NCI-H2107 treated with DMSO at 0.1 percent for 48 hours (cell line): ENCODE results near the gene NRXN3.

Experiments used
- DNase-seq: peaks from one replicate; lab custom pipeline; 2025; ENCODE audit not compliant: unreplicated experiment; lab: John Stamatoyannopoulos, UW

NRXN3 gene

GRCh38 chr14:78319406-78319805, 149.2 kb downstream of the NRXN3 start:
- DNase-seq, result no peak

DNA sequence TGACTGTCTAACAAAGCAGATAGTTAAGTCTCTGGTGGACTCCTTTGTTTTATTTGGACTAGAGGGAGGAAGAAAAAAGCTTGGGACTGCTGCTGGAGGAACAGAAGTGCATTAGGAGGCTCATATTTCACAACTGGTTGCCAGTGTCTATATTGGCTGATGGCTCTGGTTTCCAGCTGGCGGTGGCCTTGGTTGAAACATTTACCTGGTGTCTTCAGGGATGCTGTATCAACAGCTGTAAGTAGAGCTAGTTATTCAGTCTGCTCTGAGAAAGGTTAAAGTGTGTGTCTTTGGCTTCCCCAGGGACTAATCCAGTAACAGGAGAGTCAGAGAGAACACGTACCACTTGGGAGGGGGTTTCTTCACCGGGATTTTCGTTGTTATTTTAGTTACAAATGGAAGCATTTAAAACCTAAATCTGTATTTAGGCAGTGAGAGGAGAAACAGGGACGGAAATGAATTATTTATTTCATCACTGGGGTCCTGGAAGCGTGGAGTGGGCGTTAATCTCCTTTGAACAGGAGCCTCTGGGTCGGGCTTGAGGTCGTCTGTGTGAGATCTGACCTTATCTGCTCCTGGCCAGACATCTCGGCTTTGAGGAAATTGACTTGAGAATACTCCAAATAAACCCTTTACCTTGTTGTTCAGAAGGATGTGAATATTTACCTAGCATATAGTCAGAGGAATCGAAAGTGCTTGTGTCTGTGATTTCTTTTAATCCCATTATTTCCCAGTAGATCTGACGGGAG, 149.9 kb downstream of the NRXN3 start:
- peak; percentile 99 for DNase-seq

- DNase-seq, result no peak
Observed at GRCh38 chr14:78324353-78324752, 154.2 kb downstream of the NRXN3 start.

DNA sequence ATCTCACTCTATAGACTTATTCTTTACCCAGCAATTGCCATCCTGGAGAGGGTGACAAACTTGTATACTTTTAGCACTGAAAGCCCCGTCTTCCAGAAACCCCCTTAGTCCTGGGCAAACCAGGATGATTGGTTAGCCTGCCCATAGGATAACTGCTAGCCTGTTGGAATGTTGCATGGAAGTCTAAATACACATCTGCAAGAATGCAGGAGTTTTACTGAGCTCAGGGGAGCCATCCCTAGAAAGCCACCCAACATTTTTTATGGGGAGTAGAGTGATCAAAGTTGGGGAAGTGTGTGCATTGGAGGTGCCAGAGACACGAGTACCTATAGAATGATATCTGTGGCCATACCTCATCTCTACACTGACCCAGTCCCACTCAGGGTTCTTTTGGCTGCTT, 155.7 kb downstream of the NRXN3 start:
- no peak for DNase-seq

DNA sequence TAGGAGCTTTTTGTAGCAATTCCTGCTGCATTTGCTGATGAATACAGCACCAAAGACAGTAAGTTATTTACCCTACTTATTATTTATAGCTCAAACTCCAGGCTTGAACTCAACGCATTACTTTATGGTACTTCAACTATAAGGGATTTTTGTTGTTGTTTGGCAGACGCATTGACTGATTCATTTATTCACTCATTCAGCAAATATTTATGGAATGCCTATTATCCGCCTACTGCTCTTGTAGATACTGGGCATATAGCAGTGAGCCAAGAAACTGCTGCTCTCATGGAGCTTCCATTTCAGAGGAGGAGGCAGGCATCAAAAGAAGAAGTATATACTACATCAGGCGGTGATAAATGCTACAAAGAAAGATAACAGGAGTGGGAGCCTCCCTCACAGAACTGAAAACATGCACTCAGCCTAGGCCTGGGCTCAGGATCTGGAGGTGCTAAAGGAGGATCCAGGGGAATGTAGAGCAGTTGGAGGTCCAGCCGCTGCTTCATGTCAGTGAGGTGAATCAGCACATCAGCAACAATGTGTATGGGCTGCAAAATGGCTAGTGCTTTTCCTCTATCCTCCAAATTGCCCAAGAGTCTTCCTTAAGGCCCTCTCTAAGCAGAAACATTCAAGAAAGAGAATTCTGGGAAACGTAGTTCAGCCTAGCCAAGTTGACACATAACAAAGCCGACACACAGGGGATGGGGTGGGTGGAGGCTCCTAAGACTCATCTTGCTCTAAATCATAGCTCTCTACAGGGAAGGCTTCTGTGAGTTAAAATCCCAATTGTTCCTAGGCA, 157.5 kb downstream of the NRXN3 start:
- no peak for DNase-seq

DNA sequence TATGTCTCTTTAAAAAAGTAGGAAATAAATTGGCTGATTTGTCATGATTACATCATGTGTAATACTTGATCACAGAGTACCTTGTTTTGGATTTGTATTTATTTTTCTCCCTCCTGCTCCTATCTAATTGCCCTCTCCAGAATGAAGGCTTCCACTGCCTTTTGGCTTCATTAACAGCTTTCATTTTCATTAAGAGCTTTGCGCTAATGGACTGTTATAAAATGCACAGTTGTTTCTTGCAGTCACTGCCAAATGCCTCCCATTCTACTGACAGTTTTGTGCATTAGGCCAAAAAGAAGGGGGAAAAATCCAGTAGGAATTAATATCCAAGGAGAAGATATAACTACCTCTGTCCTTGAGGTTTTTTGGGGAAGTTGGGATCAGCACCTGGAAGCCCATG, 159.2 kb downstream of the NRXN3 start:
- peak; percentile 39 for DNase-seq

GRCh38 chr14:78335531-78335930, 165.4 kb downstream of the NRXN3 start:
- DNase-seq, result peak; percentile 66

DNA sequence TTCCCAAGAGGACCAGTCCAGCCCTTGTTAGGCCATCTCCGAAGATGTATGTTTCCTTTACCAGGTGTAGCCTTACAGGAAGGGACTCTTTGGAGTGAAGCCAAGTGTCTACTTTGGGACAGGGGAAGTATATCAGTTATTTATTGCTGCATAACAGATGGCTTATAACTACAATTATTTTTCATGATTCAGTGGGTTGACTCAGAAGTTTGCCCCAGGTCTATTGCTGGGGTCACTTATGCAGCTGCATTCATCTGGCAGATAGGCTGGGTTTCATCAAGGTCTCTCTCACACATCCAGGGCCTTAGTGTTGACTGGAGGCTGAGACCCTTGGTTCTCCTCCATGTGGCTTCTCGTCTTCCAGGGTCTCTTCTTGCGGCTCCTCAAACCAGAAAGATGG, 170.1 kb downstream of the NRXN3 start:
- no peak for DNase-seq

DNA sequence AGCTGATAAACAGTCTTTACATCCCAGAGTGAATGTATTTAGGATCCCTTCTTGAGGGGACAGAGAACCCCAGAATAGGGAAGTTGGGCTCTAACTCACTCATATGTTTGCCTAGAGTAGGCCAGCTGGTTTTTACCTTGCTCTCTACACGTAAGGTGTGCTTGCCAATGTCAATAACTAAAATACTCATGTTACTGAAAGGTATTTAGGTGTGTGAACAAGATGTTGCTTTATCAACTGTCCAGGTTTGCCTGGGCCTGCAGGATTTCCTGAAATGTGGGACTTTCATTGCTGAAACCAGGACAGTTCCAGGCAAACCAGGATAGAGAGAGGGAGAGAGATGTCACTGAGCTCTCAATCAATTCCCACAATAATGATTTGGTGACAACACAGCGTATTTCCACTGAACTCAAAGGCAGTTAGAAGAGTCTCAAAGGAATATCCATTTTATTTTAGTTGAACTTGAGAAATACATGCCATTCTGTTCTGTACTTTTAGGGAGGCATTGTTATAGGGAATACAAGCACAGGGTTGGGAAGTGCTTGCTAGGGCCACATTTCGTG, 171.7 kb downstream of the NRXN3 start:
- peak; percentile 71 for DNase-seq

GRCh38 chr14:78342879-78343278, 172.7 kb downstream of the NRXN3 start:
- no peak for DNase-seq

DNA sequence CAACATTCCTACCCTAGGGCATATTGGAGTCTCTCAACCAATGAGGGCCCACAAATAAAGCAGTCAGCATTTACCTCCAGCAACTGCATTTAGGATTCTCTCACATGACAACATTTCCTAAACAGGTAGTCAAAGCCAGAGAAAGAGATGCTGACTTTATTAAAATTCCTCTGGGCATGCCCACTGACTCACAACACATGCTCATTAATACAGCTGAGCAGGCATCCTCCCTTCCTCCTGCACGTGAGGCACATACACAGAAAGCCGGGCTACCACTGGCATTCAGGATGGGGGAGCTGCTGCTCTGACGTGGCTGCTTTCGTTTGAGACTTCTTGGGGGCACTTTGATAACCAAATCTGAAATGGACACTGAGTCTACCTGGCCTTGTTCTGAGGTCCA, 174.1 kb downstream of the NRXN3 start:
- DNase-seq, result no peak

- peak; percentile 98 for DNase-seq
Observed at GRCh38 chr14:78345131-78345744, 175.1 kb downstream of the NRXN3 start.

- peak; percentile 100 for DNase-seq
Observed at GRCh38 chr14:78346747-78347146, 176.6 kb downstream of the NRXN3 start.

- no peak for DNase-seq
Observed at GRCh38 chr14:78355109-78355508, 184.9 kb downstream of the NRXN3 start.

DNA sequence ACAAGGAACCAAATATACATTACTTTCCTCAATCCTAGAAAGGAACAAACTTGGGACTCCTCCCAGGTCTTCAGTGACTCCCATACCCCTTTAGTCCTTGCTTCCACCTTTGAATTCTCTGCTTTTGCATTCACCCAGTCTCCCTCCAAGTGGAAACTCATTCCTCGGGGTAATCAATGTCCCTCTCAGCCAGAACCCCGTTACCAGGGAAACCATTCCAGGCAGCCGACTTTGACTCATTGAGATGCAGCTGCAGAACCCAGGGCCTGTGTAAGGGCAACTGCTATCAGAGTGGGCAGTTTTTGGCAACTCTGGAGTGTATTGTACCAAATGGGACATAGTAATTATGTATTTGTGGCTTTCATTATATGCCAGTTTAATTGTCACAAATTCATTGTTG, 186.2 kb downstream of the NRXN3 start:
- DNase-seq, result no peak

- no peak for DNase-seq
Observed at GRCh38 chr14:78358591-78358990, 188.4 kb downstream of the NRXN3 start.

GRCh38 chr14:78359581-78359980, 189.4 kb downstream of the NRXN3 start:
- no peak for DNase-seq

- DNase-seq, result no peak
Observed at GRCh38 chr14:78363008-78363407, 192.8 kb downstream of the NRXN3 start.

- no peak for DNase-seq
Observed at GRCh38 chr14:78367355-78367754, 197.2 kb downstream of the NRXN3 start.

DNA sequence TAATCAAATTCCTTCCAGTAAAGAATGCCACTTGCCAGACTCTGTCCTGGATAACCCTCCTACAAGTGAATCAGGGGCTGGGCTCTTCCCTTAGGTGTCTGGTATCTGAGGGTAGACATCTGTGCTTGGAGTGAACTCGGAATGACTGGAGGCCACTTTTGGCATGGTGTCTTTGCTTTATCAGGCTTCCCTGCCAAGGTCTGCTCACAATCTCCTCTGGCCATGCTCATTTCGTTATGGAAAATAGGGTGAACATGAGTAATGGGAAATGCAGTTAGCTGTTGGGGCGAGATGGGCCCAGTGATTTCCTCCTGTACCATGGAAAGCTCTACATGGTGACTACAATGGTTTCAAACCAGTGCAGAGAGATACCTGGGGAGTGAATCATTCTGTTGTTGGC, 212.9 kb downstream of the NRXN3 start:
- no peak for DNase-seq

DNA sequence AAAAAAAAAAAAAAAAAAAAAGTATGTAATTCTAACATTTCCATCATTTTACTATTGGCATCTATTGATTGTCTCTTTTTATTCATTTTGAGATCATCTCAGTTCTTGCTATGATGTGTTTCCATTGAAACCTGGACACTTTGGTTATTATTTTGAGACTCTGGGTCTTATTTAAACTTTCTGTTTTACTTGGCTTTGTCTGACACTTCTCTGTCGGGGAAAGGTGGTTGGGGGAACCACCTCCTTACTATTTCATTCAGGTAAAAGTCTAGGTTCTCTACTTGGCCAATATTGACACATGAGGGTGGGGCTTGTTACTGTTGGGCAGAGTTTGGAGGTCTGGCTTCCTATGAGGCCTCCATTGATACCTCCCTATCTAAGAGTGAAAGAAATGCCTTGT, 228.0 kb downstream of the NRXN3 start:
- DNase-seq, result no peak
